GM12872 (cell line): ENCODE results near the gene RAB36.

Source experiments
- CTCF ChIP-seq: IDR thresholded peaks from 3 replicates; pipeline ENCODE4 v1.5.1; 2011; ENCODE audit warnings: low read depth, mild to moderate bottlenecking, low read length, moderate library complexity; ENCODE audit not compliant: insufficient read depth

Gene RAB36

GRCh38 chr22:23212061-23213021 lies 67.1 kb downstream of the RAB36 start:
- no peak for TF ChIP-seq CTCF

GRCh38 chr22:23213022-23213555 lies 67.8 kb downstream of the RAB36 start:
- TF ChIP-seq CTCF = no peak

GRCh38 chr22:23213581-23214334 lies 68.5 kb downstream of the RAB36 start:
- TF ChIP-seq CTCF = no peak
